Endothelial cell of umbilical vein (primary cell): ENCODE results near the gene BCL2L14.

ENCODE experiments used
- EZH2 ChIP-seq: IDR thresholded peaks from 2 replicates; pipeline ENCODE4 v1.6.1; 2012; ENCODE audit warnings: borderline replicate concordance, low read depth, mild to moderate bottlenecking, moderate library complexity, low read length, inconsistent platforms; ENCODE audit not compliant: severe bottlenecking
- MYC ChIP-seq: IDR thresholded peaks from one replicate; pipeline ENCODE4 v1.6.1; 2011; ENCODE audit warnings: mild to moderate bottlenecking, low read depth, low read length
- POLR2A ChIP-seq: IDR thresholded peaks from 2 replicates; pipeline ENCODE4 v1.6.1; 2012; ENCODE audit warnings: low read depth, mild to moderate bottlenecking, control low read depth, low read length
- POLR2AphosphoS5 ChIP-seq: IDR thresholded peaks from 2 replicates; pipeline ENCODE4 v1.6.1; 2012; ENCODE audit warnings: low read depth, mild to moderate bottlenecking, control low read depth, low read length, moderate library complexity; ENCODE audit not compliant: insufficient read depth
- TF ChIP-seq, protein P1 (sequence below), 2 donors: IDR thresholded peaks; 1 replicate in 1 of 2; 2 replicates in 1 of 2; pipeline ENCODE4 v1.5.1; 2011; ENCODE audit warnings: low read length in 2 of 2, mild to moderate bottlenecking in 2 of 2, moderate library complexity in 2 of 2, control low read depth in 1 of 2, inconsistent platforms in 1 of 2, low read depth in 1 of 2; ENCODE audit not compliant: insufficient read depth in 1 of 2; ENCODE audit errors: extremely low read depth in 1 of 2
- TF ChIP-seq, protein P2 (sequence below): IDR thresholded peaks from 2 replicates; pipeline ENCODE4 v1.6.1; 2011; ENCODE audit not compliant: insufficient read depth, insufficient read length

DNA sequence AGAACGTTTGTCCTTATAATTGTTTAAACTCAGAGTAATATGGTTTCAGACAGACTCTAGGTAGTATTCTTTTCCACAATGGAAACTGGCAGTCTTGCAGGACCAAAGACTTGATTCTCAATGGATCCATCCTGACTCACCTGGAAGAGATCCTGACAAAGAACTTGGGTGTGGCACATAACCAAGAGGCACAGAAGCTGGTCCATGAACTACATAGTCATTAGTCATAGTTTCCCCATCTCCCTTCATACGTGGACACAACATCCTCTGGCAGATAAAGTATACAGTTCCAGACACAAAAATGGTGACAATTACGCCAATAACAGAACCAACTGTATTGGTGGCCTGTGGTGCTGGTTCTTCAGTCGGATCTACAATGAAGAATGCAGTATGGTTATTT is 55.8 kb downstream of the BCL2L14 start:
- TF ChIP-seq, protein P1, sequence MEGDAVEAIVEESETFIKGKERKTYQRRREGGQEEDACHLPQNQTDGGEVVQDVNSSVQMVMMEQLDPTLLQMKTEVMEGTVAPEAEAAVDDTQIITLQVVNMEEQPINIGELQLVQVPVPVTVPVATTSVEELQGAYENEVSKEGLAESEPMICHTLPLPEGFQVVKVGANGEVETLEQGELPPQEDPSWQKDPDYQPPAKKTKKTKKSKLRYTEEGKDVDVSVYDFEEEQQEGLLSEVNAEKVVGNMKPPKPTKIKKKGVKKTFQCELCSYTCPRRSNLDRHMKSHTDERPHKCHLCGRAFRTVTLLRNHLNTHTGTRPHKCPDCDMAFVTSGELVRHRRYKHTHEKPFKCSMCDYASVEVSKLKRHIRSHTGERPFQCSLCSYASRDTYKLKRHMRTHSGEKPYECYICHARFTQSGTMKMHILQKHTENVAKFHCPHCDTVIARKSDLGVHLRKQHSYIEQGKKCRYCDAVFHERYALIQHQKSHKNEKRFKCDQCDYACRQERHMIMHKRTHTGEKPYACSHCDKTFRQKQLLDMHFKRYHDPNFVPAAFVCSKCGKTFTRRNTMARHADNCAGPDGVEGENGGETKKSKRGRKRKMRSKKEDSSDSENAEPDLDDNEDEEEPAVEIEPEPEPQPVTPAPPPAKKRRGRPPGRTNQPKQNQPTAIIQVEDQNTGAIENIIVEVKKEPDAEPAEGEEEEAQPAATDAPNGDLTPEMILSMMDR (IDR thresholded peaks at IDR 0.05; ENCODE audit: extremely low read depth in 1 of 2, insufficient read depth in 1 of 2, low read depth in 1 of 2, low read length in 2 of 2): no peak
- TF ChIP-seq POLR2A (no peak), EZH2 (no peak), POLR2AphosphoS5 (no peak), MYC (no peak)
- TF ChIP-seq, protein P2, sequence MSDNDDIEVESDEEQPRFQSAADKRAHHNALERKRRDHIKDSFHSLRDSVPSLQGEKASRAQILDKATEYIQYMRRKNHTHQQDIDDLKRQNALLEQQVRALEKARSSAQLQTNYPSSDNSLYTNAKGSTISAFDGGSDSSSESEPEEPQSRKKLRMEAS: no peak
